HEK293 (cell line): Measurements from ENCODE around the gene ZC3H10.

Experiments
- ATF2 ChIP-seq: fragments of 450-650 bp; formaldehyde crosslinking; IDR thresholded peaks from 2 replicates; pipeline ENCODE4 v1.5.1; 2016; ENCODE audit warnings: missing biosample characterization, missing genetic modification characterization, low read depth
- HIC1 ChIP-seq: fragments of 450-650 bp; formaldehyde crosslinking; IDR thresholded peaks from 2 replicates; pipeline ENCODE4 v1.5.1; 2016; ENCODE audit warnings: missing biosample characterization, missing genetic modification characterization
- IKZF3 ChIP-seq: fragments of 450-650 bp; IDR thresholded peaks from 2 replicates; pipeline ENCODE4 v1.5.0; 2018; ENCODE audit warnings: missing biosample characterization, mild to moderate bottlenecking, missing genetic modification characterization, moderate library complexity
- INSM2 ChIP-seq: fragments of 450-650 bp; formaldehyde crosslinking; IDR thresholded peaks from 2 replicates; pipeline ENCODE4 v1.5.1; 2016; ENCODE audit warnings: missing biosample characterization, missing genetic modification characterization
- MEIS1 ChIP-seq: sonication (generic); formaldehyde crosslinking; IDR thresholded peaks from 2 replicates; pipeline ENCODE4 v1.8.1; 2022; ENCODE audit warnings: missing genetic modification reagents, mild to moderate bottlenecking, borderline replicate concordance
- PRDM10 ChIP-seq: fragments of 450-650 bp; formaldehyde crosslinking; IDR thresholded peaks from 2 replicates; pipeline ENCODE4 v1.5.1; 2016; ENCODE audit warnings: missing biosample characterization, missing genetic modification characterization
- RBAK ChIP-seq: fragments of 450-650 bp; formaldehyde crosslinking; IDR thresholded peaks from 2 replicates; pipeline ENCODE4 v1.5.1; 2016; ENCODE audit warnings: missing biosample characterization, missing genetic modification characterization
- SETDB1 ChIP-seq: IDR thresholded peaks from one replicate; pipeline ENCODE4 v1.6.1; 2017; ENCODE audit warnings: mild to moderate bottlenecking, low read length, moderate library complexity, mixed read lengths; ENCODE audit not compliant: insufficient read length
- SP7 ChIP-seq: fragments of 450-650 bp; formaldehyde crosslinking; IDR thresholded peaks from 2 replicates; pipeline ENCODE4 v1.5.1; 2016; ENCODE audit warnings: missing biosample characterization, missing genetic modification characterization
- WT1 ChIP-seq: fragments of 450-650 bp; formaldehyde crosslinking; IDR thresholded peaks from 2 replicates; pipeline ENCODE4 v1.5.1; 2016; ENCODE audit warnings: missing biosample characterization, missing genetic modification characterization
- ZBTB17 ChIP-seq: fragments of 450-650 bp; formaldehyde crosslinking; IDR thresholded peaks from 2 replicates; pipeline ENCODE4 v1.5.1; 2016; ENCODE audit warnings: missing biosample characterization, missing genetic modification characterization
- ZBTB48 ChIP-seq: fragments of 450-650 bp; formaldehyde crosslinking; IDR thresholded peaks from 2 replicates; pipeline ENCODE4 v1.5.1; 2016; ENCODE audit warnings: missing biosample characterization, missing genetic modification characterization
- ZNF114 ChIP-seq: fragments of 450-650 bp; formaldehyde crosslinking; IDR thresholded peaks from 2 replicates; pipeline ENCODE4 v1.5.0; 2017; ENCODE audit warnings: missing biosample characterization, missing genetic modification characterization
- ZNF19 ChIP-seq: fragments of 450-650 bp; formaldehyde crosslinking; IDR thresholded peaks from 2 replicates; pipeline ENCODE4; 2016; ENCODE audit warnings: missing biosample characterization, missing genetic modification characterization, low read depth
- ZNF23 ChIP-seq: fragments of 450-650 bp; formaldehyde crosslinking; IDR thresholded peaks from 2 replicates; pipeline ENCODE4 v1.5.1; 2016; ENCODE audit warnings: missing biosample characterization, missing genetic modification characterization, borderline replicate concordance
- ZNF24 ChIP-seq: fragments of 450-650 bp; formaldehyde crosslinking; IDR thresholded peaks from 2 replicates; pipeline ENCODE4 v1.5.1; 2016; ENCODE audit warnings: missing biosample characterization, missing genetic modification characterization
- ZNF26 ChIP-seq: fragments of 450-650 bp; formaldehyde crosslinking; IDR thresholded peaks from 2 replicates; pipeline ENCODE4 v1.5.1; 2016; ENCODE audit warnings: missing biosample characterization, missing genetic modification characterization
- ZNF266 ChIP-seq: fragments of 450-650 bp; formaldehyde crosslinking; IDR thresholded peaks from 2 replicates; pipeline ENCODE4 v1.5.1; 2016; ENCODE audit warnings: missing biosample characterization, missing genetic modification characterization, low read depth
- ZNF311 ChIP-seq: fragments of 450-650 bp; formaldehyde crosslinking; IDR thresholded peaks from 2 replicates; pipeline ENCODE4 v1.5.1; 2017; ENCODE audit warnings: missing biosample characterization, missing genetic modification characterization, borderline replicate concordance
- ZNF37A ChIP-seq: fragments of 450-650 bp; IDR thresholded peaks from 2 replicates; pipeline ENCODE4 v1.5.1; 2018; ENCODE audit warnings: missing biosample characterization, missing genetic modification characterization
- ZNF404 ChIP-seq: fragments of 450-650 bp; formaldehyde crosslinking; IDR thresholded peaks from 2 replicates; pipeline ENCODE4 v1.5.1; 2017; ENCODE audit warnings: missing biosample characterization, missing genetic modification characterization
- ZNF48 ChIP-seq: fragments of 450-650 bp; formaldehyde crosslinking; IDR thresholded peaks from 2 replicates; pipeline ENCODE4 v1.5.1; 2016; ENCODE audit warnings: missing biosample characterization, missing genetic modification characterization
- ZNF560 ChIP-seq: fragments of 450-650 bp; formaldehyde crosslinking; IDR thresholded peaks from 2 replicates; pipeline ENCODE4 v1.5.1; 2017; ENCODE audit warnings: missing biosample characterization, missing genetic modification characterization, borderline replicate concordance
- ZNF629 ChIP-seq: fragments of 450-650 bp; formaldehyde crosslinking; IDR thresholded peaks from 2 replicates; pipeline ENCODE4 v1.5.1; 2017; ENCODE audit warnings: missing biosample characterization, missing genetic modification characterization
- ZSCAN5A ChIP-seq: fragments of 450-650 bp; formaldehyde crosslinking; IDR thresholded peaks from 2 replicates; pipeline ENCODE4 v1.5.1; 2016; ENCODE audit warnings: missing biosample characterization, missing genetic modification characterization
- TF ChIP-seq, protein P1 (sequence below): fragments of 450-650 bp; formaldehyde crosslinking; IDR thresholded peaks from 2 replicates; pipeline ENCODE4 v1.5.1; 2016; ENCODE audit warnings: missing biosample characterization, missing genetic modification characterization

The ZC3H10 gene

GRCh38 chr12:56119361-56119796 is 1.3 kb downstream of the ZC3H10 start (continued):
- TF ChIP-seq PRDM10 (tag by site-specific recombination) (peak; percentile 86), WT1 (tag by site-specific recombination) (peak; percentile 47; the same call in 1 of the 2 replicates), ZNF19 (no peak), SP7 (tag by site-specific recombination) (peak; percentile 62), ZSCAN5A (tag by site-specific recombination) (no peak), ZNF26 (tag by site-specific recombination) (no peak), ZNF37A (tag by site-specific recombination) (no peak), ZNF629 (tag by site-specific recombination) (peak; percentile 18; the same call in 1 of the 2 replicates), HIC1 (tag by site-specific recombination) (no peak), ATF2 (tag by site-specific recombination) (no peak), ZNF311 (no peak), ZNF404 (tag by site-specific recombination) (no peak), ZNF48 (no peak), INSM2 (tag by site-specific recombination) (peak; percentile 22; the same call in 1 of the 2 replicates), ZNF266 (tag by site-specific recombination) (no peak), RBAK (tag by site-specific recombination) (no peak), ZNF23 (tag by site-specific recombination) (no peak), MEIS1 (no peak), ZBTB17 (tag by site-specific recombination) (no peak), IKZF3 (tag by site-specific recombination) (peak; percentile 95), ZNF114 (tag by site-specific recombination) (no peak), SETDB1 (no peak), ZBTB48 (tag by site-specific recombination) (peak; percentile 36; the same call in 1 of the 2 replicates), ZNF560 (no peak), ZNF24 (tag by site-specific recombination) (no peak)
- TF ChIP-seq, protein P1, sequence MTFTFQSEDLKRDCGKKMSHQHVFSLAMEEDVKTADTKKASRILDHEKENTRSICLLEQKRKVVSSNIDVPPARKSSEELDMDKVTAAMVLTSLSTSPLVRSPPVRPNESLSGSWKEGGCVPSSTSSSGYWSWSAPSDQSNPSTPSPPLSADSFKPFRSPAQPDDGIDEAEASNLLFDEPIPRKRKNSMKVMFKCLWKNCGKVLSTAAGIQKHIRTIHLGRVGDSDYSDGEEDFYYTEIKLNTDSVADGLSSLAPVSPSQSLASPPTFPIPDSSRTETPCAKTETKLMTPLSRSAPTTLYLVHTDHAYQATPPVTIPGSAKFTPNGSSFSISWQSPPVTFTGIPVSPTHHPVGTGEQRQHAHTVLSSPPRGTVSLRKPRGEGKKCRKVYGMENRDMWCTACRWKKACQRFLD (tag by site-specific recombination): no peak
